Bronchial epithelial cell (primary cell): ENCODE measurements around the gene PKLR. TPM values are rescaled to one million over a fixed set of nuclear protein-coding genes. Genes with fewer than 3 reads are reported as not detected.
A peak's percentile ranks its signal among the peaks of the same experiment; 100 is the strongest.

Experiments
- DNase-seq: peaks from one replicate; pipeline ENCODE4 v3.0.0-alpha.2; 2010; ENCODE audit warnings: low read depth
- FAIRE-seq: peaks from 2 replicates; lab custom pipeline; 2011; peaks lifted over from hg19 to GRCh38; lab: Jason Lieb, UNC
- H3K27me3 ChIP-seq: 2 replicates; pipeline ENCODE4 v1.5.1; 2011; ENCODE audit warnings: low read length; ENCODE audit not compliant: control insufficient read depth, insufficient read depth
- H3K36me3 ChIP-seq: 2 replicates; pipeline ENCODE4 v1.5.1; 2011; ENCODE audit warnings: low read length; ENCODE audit not compliant: control insufficient read depth, insufficient read depth
- H3K4me3 ChIP-seq: 2 replicates; pipeline ENCODE4 v1.5.1; 2011; ENCODE audit warnings: mild to moderate bottlenecking, low read depth, low read length, control low read depth
- CTCF ChIP-seq: IDR thresholded peaks from 2 replicates; pipeline ENCODE4 v1.5.1; 2011; ENCODE audit warnings: mild to moderate bottlenecking, moderate library complexity, low read length, control low read depth, inconsistent platforms; ENCODE audit not compliant: insufficient read depth, severe bottlenecking
- total RNA-seq: library from RNA; depleted of rRNA; stranded (reverse); fragments of >200 nt; gene quantifications from 2 replicates; pipeline ENCODE4 v1.2.1, GENCODE V29; 2014

PKLR gene
- total RNA-seq, 1 donor from 2014 or later = not detected

GRCh38 chr1:155320661-155321617 lies 19.7 kb upstream of the PKLR start, which contains the start of gene RUSC1:
RUSC1 (plus strand) TSS chr1:155320894; CDS start chr1:155321774, 880 bp downstream.
- H3K27me3 ChIP-seq = no peaks in the 10 kb centered on the region
- FAIRE-seq = no peak
- no peak for TF ChIP-seq CTCF
- DNase-seq = peak; percentile 58
- peaks cover 2% of the 10 kb centered on the region for H3K36me3 ChIP-seq
- H3K4me3 ChIP-seq = peak within 1 kb of the TSS; percentile 39

GRCh38 chr1:155320252-155320651 lies 19.0 kb upstream of the PKLR start:
- Histone ChIP-seq H3K4me3 (no peak overlapping the region), H3K36me3 (peaks cover 2% of the 10 kb centered on the region), H3K27me3 (no peaks in the 10 kb centered on the region)
- FAIRE-seq (no peak), DNase-seq (peak; percentile 15)
- no peak for TF ChIP-seq CTCF

- Histone ChIP-seq H3K36me3 (peaks cover 3% of the 10 kb centered on the region), H3K27me3 (no peaks in the 10 kb centered on the region), H3K4me3 (no peak overlapping the region)
- DNase-seq = no peak
- no peak for TF ChIP-seq CTCF
- FAIRE-seq = no peak
Measured at GRCh38 chr1:155319536-155319935, 18.3 kb upstream of the PKLR start.

GRCh38 chr1:155318082-155318481 lies 16.8 kb upstream of the PKLR start:
- no peak for DNase-seq
- peaks cover 6% of the 10 kb centered on the region for H3K36me3 ChIP-seq
- FAIRE-seq = no peak
- no peaks in the 10 kb centered on the region for H3K27me3 ChIP-seq
- no peak overlapping the region for H3K4me3 ChIP-seq
- no peak for TF ChIP-seq CTCF

GRCh38 chr1:155316922-155317321 lies 15.7 kb upstream of the PKLR start:
- no peak for TF ChIP-seq CTCF
- no peak for FAIRE-seq
- Histone ChIP-seq H3K36me3 (peaks cover 13% of the 10 kb centered on the region), H3K4me3 (no peak overlapping the region), H3K27me3 (no peaks in the 10 kb centered on the region)
- no peak for DNase-seq
